GM12878 (cell line): ENCODE measurements around the gene IQGAP3. TPM values are rescaled to one million over a fixed set of nuclear protein-coding genes. Genes with fewer than 3 reads are reported as not detected.

Experiments used
- ATAC-seq: fragments of 200-7000 bp; cut with Tn5 transposase; 3 replicates; pipeline ENCODE4 v1.9.1; 2020; ENCODE audit warnings: mild to moderate bottlenecking, moderate library complexity
- BruUV-seq: library from RNA; stranded (reverse); fragments of 400-500 nt; replicated peaks from 2 replicates; lab custom pipeline; 2021; lab: Mats Ljungman, UMichigan
- CTCF ChIA-PET: fragments of 300-600 bp; sonication (Branson Sonifier 250); formaldehyde crosslinking; extraction: SDS; loops from one replicate; lab custom pipeline; 2021; ENCODE audit warnings: inconsistent platforms; lab: Yijun Ruan, JAX
- POLR2A ChIA-PET: fragments of 350-600 bp; formaldehyde crosslinking; extraction: SDS; loops from one replicate; lab custom pipeline; 2021; ENCODE audit warnings: inconsistent platforms; lab: Charles Lee
- RAD21 ChIA-PET: fragments of 300-600 bp; sonication (Branson Sonifier 250); formaldehyde crosslinking; loops from one replicate; lab custom pipeline; 2023; ENCODE audit warnings: antibody characterized with exemption; ENCODE audit not compliant: unreplicated experiment; lab: Charles Lee
- SMC1A ChIA-PET: fragments of 300-600 bp; sonication (Branson Sonifier 250); formaldehyde crosslinking; loops from one replicate; lab custom pipeline; 2023; ENCODE audit not compliant: unreplicated experiment, uncharacterized antibody; lab: Charles Lee
- DNase-seq: peaks from one replicate; pipeline ENCODE4 v3.0.0-alpha.2; 2011; ENCODE audit warnings: low read depth, low spot score
- FAIRE-seq: peaks from 3 replicates; lab custom pipeline; 2011; peaks lifted over from hg19 to GRCh38; lab: Jason Lieb, UNC
- H2AFZ ChIP-seq: 2 replicates; pipeline ENCODE4 v1.6.0; 2011; ENCODE audit warnings: low read depth, low read length, control low read depth; ENCODE audit not compliant: control insufficient read depth
- H3K27ac ChIP-seq: 2 replicates; pipeline ENCODE4 v1.5.1; 2011; ENCODE audit warnings: control low read depth; ENCODE audit not compliant: control insufficient read depth, insufficient read depth
- H3K27me3 ChIP-seq, 2 experiments: replicated peaks in 1 of 2; 2 replicates each; pipeline versions ENCODE4 v1.6.0 to v1.6.1; 2011; ENCODE audit warnings: low read length in 1 of 2; ENCODE audit not compliant: control insufficient read depth in 2 of 2, insufficient read depth in 2 of 2
- H3K36me3 ChIP-seq, 2 experiments: 2 replicates each; pipeline ENCODE4 v1.5.1; 2011; ENCODE audit warnings: low read length in 1 of 2; ENCODE audit not compliant: control insufficient read depth in 2 of 2, insufficient read depth in 2 of 2
- H3K4me1 ChIP-seq: 2 replicates; pipeline ENCODE4 v1.6.1; 2011; ENCODE audit warnings: mild to moderate bottlenecking, low read length, moderate library complexity, mixed read lengths; ENCODE audit not compliant: control insufficient read depth, insufficient read depth
- H3K4me2 ChIP-seq: 2 replicates; pipeline ENCODE4 v1.6.0; 2011; ENCODE audit warnings: control low read depth; ENCODE audit not compliant: control insufficient read depth, insufficient read depth
- H3K4me3 ChIP-seq: fragments of 200-600 bp; sonication (generic); 2 replicates; pipeline ENCODE4 v1.5.1; 2016
- H3K79me2 ChIP-seq: 2 replicates; pipeline ENCODE4 v1.6.0; 2011; ENCODE audit warnings: low read length; ENCODE audit not compliant: control insufficient read depth, insufficient read depth
- H3K9ac ChIP-seq: 2 replicates; pipeline ENCODE4 v1.8.0; 2011; ENCODE audit warnings: low read length, control low read depth, mixed read lengths; ENCODE audit not compliant: control insufficient read depth, insufficient read depth
- H3K9me3 ChIP-seq: replicated peaks from 3 replicates; pipeline ENCODE4 v1.5.1; 2011; ENCODE audit warnings: mild to moderate bottlenecking, low read length; ENCODE audit not compliant: control insufficient read depth, insufficient read depth
- H4K20me1 ChIP-seq: 2 replicates; pipeline ENCODE4 v1.6.0; 2011; ENCODE audit not compliant: control insufficient read depth, insufficient read depth
- ASH2L ChIP-seq: fragments of 300-600, 200-600 bp; sonication (generic); IDR thresholded peaks from 2 replicates; pipeline ENCODE4 v1.6.1; 2017; ENCODE audit warnings: low read depth, mild to moderate bottlenecking, borderline replicate concordance
- BHLHE40 ChIP-seq, 2 experiments: fragments of 450-650 bp in 1 of 2; IDR thresholded peaks; 2 replicates each; pipeline ENCODE4 v1.6.1; 2011 to 2017; ENCODE audit warnings: low read depth in 2 of 2, borderline replicate concordance in 1 of 2, improper control_type of control experiment in 1 of 2, low read length in 1 of 2, mild to moderate bottlenecking in 1 of 2
- CBFB ChIP-seq: IDR thresholded peaks from 2 replicates; pipeline ENCODE4 v1.6.1; 2016; ENCODE audit warnings: antibody characterized with exemption, low read depth
- CREB1 ChIP-seq: IDR thresholded peaks from 2 replicates; pipeline ENCODE4 v1.6.1; 2012; ENCODE audit warnings: low read depth, mild to moderate bottlenecking, inconsistent platforms
- DPF2 ChIP-seq: fragments of 450-650 bp; IDR thresholded peaks from 2 replicates; pipeline ENCODE4 v1.6.1; 2017; ENCODE audit warnings: mild to moderate bottlenecking
- EED ChIP-seq: sonication (generic); IDR thresholded peaks from 2 replicates; pipeline ENCODE4 v1.6.1; 2016; ENCODE audit warnings: antibody characterized with exemption, low read depth
- EGR1 ChIP-seq, 2 experiments: IDR thresholded peaks; 1 replicate in 1 of 2; 2 replicates in 1 of 2; pipeline ENCODE4 v1.6.1; 2011 to 2012; ENCODE audit warnings: low read depth in 2 of 2, low read length in 2 of 2, borderline replicate concordance in 1 of 2, mild to moderate bottlenecking in 1 of 2, moderate library complexity in 1 of 2
- IKZF1 ChIP-seq: fragments of 450-650 bp; conservative IDR thresholded peaks from 2 replicates; pipeline ENCODE4 v1.6.1; 2017; ENCODE audit warnings: antibody characterized with exemption, mild to moderate bottlenecking
- MEF2A ChIP-seq: IDR thresholded peaks from 2 replicates; pipeline ENCODE4 v1.6.1; 2011; ENCODE audit warnings: low read depth, mild to moderate bottlenecking, low read length, moderate library complexity; ENCODE audit not compliant: insufficient read depth
- MEF2B ChIP-seq: fragments of 450-650 bp; IDR thresholded peaks from 2 replicates; pipeline ENCODE4 v1.6.1; 2018; ENCODE audit warnings: mild to moderate bottlenecking, moderate library complexity; ENCODE audit not compliant: partially characterized antibody, poor library complexity, severe bottlenecking
- MTA3 ChIP-seq: IDR thresholded peaks from 2 replicates; pipeline ENCODE4 v1.6.1; 2012; ENCODE audit warnings: low read length, inconsistent platforms, borderline replicate concordance
- MXI1 ChIP-seq: fragments of 150-350 bp; IDR thresholded peaks from 2 replicates; pipeline ENCODE4 v1.6.1; 2011; ENCODE audit warnings: low read depth, mild to moderate bottlenecking, inconsistent platforms, low read length, improper control_type of control experiment
- NFYB ChIP-seq: IDR thresholded peaks from 2 replicates; pipeline ENCODE4 v1.6.1; 2011; ENCODE audit warnings: low read depth, mild to moderate bottlenecking, low read length, improper control_type of control experiment, moderate library complexity; ENCODE audit not compliant: insufficient read depth
- POLR2A ChIP-seq: IDR thresholded peaks from 2 replicates; pipeline ENCODE4 v1.6.1; 2011; ENCODE audit warnings: low read depth, mild to moderate bottlenecking, low read length
- POLR2AphosphoS5 ChIP-seq: IDR thresholded peaks from 2 replicates; pipeline ENCODE4 v1.6.1; 2011; ENCODE audit warnings: mild to moderate bottlenecking, low read length, inconsistent platforms
- SIX5 ChIP-seq: IDR thresholded peaks from 2 replicates; pipeline ENCODE4 v1.6.1; 2011; ENCODE audit warnings: mild to moderate bottlenecking, low read depth, low read length, moderate library complexity; ENCODE audit not compliant: severe bottlenecking
- TAF1 ChIP-seq: IDR thresholded peaks from 2 replicates; pipeline ENCODE4 v1.6.1; 2011; ENCODE audit warnings: mild to moderate bottlenecking, low read depth, low read length, borderline replicate concordance
- YY1 ChIP-seq: IDR thresholded peaks from 2 replicates; pipeline ENCODE4 v1.6.1; 2011; ENCODE audit warnings: low read depth, mild to moderate bottlenecking, low read length
- ZBTB40 ChIP-seq: fragments of 450-650 bp; IDR thresholded peaks from 2 replicates; pipeline ENCODE4 v1.6.1; 2016; ENCODE audit warnings: mild to moderate bottlenecking, moderate library complexity, borderline replicate concordance
- ZNF274 ChIP-seq: IDR thresholded peaks from one replicate; pipeline ENCODE4 v1.8.0; 2011; ENCODE audit not compliant: insufficient read length, insufficient read depth
- WGBS: methylation state at CpG from one replicate; pipeline ENCODE4 v1.1.6; 2016; ENCODE audit warnings: low lambda C conversion rate; ENCODE audit not compliant: insufficient replicate concordance, insufficient coverage; ENCODE audit errors: missing lambda C conversion rate; 5-methylcytosine and 5-hydroxymethylcytosine counted together
- in situ Hi-C: fragments of 300-500 bp; cut with MboI; formaldehyde crosslinking; loops from 9 replicates; pipeline ENCODE4 v1.14.3; 2018; ENCODE audit warnings: mixed read lengths
- intact Hi-C: fragments of 100-400 bp; cut with micrococcal nuclease; formaldehyde crosslinking; loops from one replicate; pipeline ENCODE4 v1.14.2; 2022; ENCODE audit not compliant: unreplicated experiment
- polyA plus RNA-seq, 11 experiments: library from polyadenylated mRNA; depleted of rRNA in 4 of 11; unstranded in 6 of 11; stranded (reverse) in 5 of 11; fragments of >200 nt; fragmentation: Nextera tagmentation in 4 of 11; fragmentation: Illumina TruSeq in 1 of 11; extraction: Ambion mirVana in 4 of 11; extraction: Trizol in 1 of 11; gene quantifications; 1 replicate in 1 of 11; 2 replicates in 10 of 11; pipeline versions ENCODE4 v1.2.1 to v1.2.3, GENCODE V29; 2011 to 2016; ENCODE audit warnings: inconsistent platforms in 2 of 11, missing spikeins in 2 of 11, low read depth in 1 of 11
- total RNA-seq, 4 experiments: library from RNA; depleted of rRNA in 3 of 4; stranded (reverse); fragments of >200 nt in 3 of 4; fragmentation: Illumina TruSeq in 1 of 4; extraction: Trizol in 1 of 4; gene quantifications; 2 replicates each; pipeline versions ENCODE4 v1.2.1 to v1.2.3, GENCODE V29; 2013 to 2021

Gene IQGAP3
- total and polyA plus RNA-seq, 10 of the 15 experiments (the other 5 are each of a cell fraction or from before 2014, with no cell fraction given) = 1.1 to 10.7 (median 7.9) TPM

GRCh38 chr1:156490401-156491032 lies 81.8 kb downstream of the IQGAP3 start:
- no peaks in the 10 kb centered on the region for H3K9me3 ChIP-seq
- WGBS = 3% methylated on average over 10 of the region's 10 CpGs
- peaks cover 92% of the 10 kb centered on the region for H3K4me1 ChIP-seq
- POLR2A ChIA-PET = interaction anchor here (0.5 to 23.9 kb wide), 11 partner anchors 9 to 395 kb away, joined by 3 to 630 read pairs (median 8); partner anchors contain the start of genes MEF2D and NAXE
- CTCF ChIA-PET = interaction anchor here (0.6 to 8.0 kb wide), 9 partner anchors 8 to 118 kb away, joined by 3 to 175 read pairs (median 12); partner anchors contain the start of gene MEF2D
- peaks cover 5 to 9% of the 10 kb centered on the region in 2 experiments for H3K36me3 ChIP-seq
- H3K27me3 ChIP-seq = no peaks in the 10 kb centered on the region
- H3K4me2 ChIP-seq = peak overlapping the region; percentile 82
- SMC1A ChIA-PET = interaction anchor here (0.7 to 21.2 kb wide), 8 partner anchors 9 to 103 kb away, joined by 3 to 460 read pairs (median 6); partner anchors contain the start of genes MEF2D and TTC24
- RAD21 ChIA-PET = interaction anchor here (0.7 to 13.6 kb wide), 15 partner anchors 8 to 118 kb away, joined by 3 to 323 read pairs (median 4); partner anchors contain the start of genes GPATCH4, MEF2D, NAXE and TTC24
- intact Hi-C loops = no loop called here
- FAIRE-seq (no peak), ATAC-seq (peak; percentile 4), DNase-seq (no peak)
- peak overlapping the region; percentile 96 for H3K27ac ChIP-seq
- no peak overlapping the region for H2AFZ ChIP-seq
- H4K20me1 ChIP-seq = no peaks in the 10 kb centered on the region
- H3K9ac ChIP-seq = peak overlapping the region; percentile 79
- TF ChIP-seq MEF2B (peak; percentile 87), EED (peak; percentile 43; the same call in 1 of the 2 replicates), ASH2L (no peak), DPF2 (peak; percentile 14; the same call in 1 of the 2 replicates), MTA3 (no peak), YY1 (0 out of 2 replicates have a peak, but pooled peaks have one; percentile 8), CREB1 (no peak), MXI1 (no peak), MEF2A (peak; percentile 91), TAF1 (peak; percentile 27; the same call in 1 of the 2 replicates), SIX5 (no peak), POLR2AphosphoS5 (peak; percentile 28; the same call in 1 of the 2 replicates), ZNF274 (no peak), POLR2A (peak; percentile 32; the same call in 1 of the 2 replicates), EGR1 (IDR thresholded peaks at IDR 0.05; ENCODE audit: borderline replicate concordance in 1 of 2, low read depth in 2 of 2, low read length in 2 of 2) (peak in 1 of 2 experiments; percentile 51; a peak in 2 of 3 replicates), NFYB (no peak), CBFB (0 out of 2 replicates have a peak, but pooled peaks have one; percentile 47), BHLHE40 (IDR thresholded peaks at IDR 0.05; ENCODE audit: borderline replicate concordance in 1 of 2, low read depth in 2 of 2, low read length in 1 of 2) (0 out of 4 replicates have a peak, but pooled peaks of 1 of the 2 experiments have one; percentile 4), ZBTB40 (peak; percentile 33; the same call in 1 of the 2 replicates), IKZF1 (peak; percentile 39; the same call in 1 of the 2 replicates)
- H3K4me3 ChIP-seq = peak overlapping the region; percentile 73
- BruUV-seq = no TSS peak
- H3K79me2 ChIP-seq = peaks cover 98% of the 10 kb centered on the region
- in situ Hi-C loops = no loop called here
